Right ventricle myocardium superior (tissue), 1 donor: ENCODE measurements around the gene DAB2. TPM values are rescaled to one million over a fixed set of nuclear protein-coding genes. Genes with fewer than 3 reads are reported as not detected.
A peak's percentile ranks its signal among the peaks of the same experiment; 100 is the strongest.
"Not testable (repeated sequence)": the region's sequence is repeated elsewhere in the genome, so short reads cannot be mapped to it uniquely, and the experiment has no call there.

Experiments
- ATAC-seq: fragments of 200-7000 bp; cut with Tn5 transposase; one replicate; pipeline ENCODE4 v1.9.1; 2020; ENCODE audit warnings: mild to moderate bottlenecking; ENCODE audit not compliant: poor library complexity
- DNase-seq: peaks from one replicate; pipeline ENCODE4 v3.0.0-alpha.2; 2020
- intact Hi-C: fragments of 100-400 bp; cut with DNase I; formaldehyde crosslinking; loops from one replicate; pipeline ENCODE4 v1.11.2; 2022
- total RNA-seq: library from RNA; stranded (reverse); fragmentation: NEBNext Ultra II Directional; extraction: Animal tissue kit (Norgen Biotek cat#: 25700); gene quantifications from one replicate; pipeline ENCODE4 v1.2.1, GENCODE V29; 2021
- donor health status: DM: no; HTN: yes; CAD: no; lungs with severe emphysema.

DAB2 gene
- total RNA-seq, 1 donor from 2014 or later: 29.9 TPM

DNA sequence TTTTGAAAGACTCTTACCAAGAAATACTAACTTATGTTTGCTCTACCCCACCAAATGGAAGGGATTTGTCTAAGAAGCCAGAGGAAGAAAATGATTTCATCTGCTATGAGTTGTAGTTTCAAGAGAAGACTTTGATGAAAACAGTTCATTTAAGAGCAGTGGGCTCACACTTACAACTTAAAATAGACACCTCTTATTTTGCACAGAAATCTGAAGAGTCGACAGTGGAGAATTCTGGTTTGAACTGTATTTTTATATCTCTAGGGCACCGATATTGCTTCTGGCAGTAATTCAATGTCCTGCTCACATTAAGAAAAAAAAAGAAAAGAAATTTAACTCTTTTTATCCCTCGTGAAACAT is 1.9 kb upstream of the DAB2 start:
- intact Hi-C loops: loop anchor here (10.0 kb wide), 1 partner anchor 118 kb away; no protein-coding TSS in a partner anchor

DNA sequence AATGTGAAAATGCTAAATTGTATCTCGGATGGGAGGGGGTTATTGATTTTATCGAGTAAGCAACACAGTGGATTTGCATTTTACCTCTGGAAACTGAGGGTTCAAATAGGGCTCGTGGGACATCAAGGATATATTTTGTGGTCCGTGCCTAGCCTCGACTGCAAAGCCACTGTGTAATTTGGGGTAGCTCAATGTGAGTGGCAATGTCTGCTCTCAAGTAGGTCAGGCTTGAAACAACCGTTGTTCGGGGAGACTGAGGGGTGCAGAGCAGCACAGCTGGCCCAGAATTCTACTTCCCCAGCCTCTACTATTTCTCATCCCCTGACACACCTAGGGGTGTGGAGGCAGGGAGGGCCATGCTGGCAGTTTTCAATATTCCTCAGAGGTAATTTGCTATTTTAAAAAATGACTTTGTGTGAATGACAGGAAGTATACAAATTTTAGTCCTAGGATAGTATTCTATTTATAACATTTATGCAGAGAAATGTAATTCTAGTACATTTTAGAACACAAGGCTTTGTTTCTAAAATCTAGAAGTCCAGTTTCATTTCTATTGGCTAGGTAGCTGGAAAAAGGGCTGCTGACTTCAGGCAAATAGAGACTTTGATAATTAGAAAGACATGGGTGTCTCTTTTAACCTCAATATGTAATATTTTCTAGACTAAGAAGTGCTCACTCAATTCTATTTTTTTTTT is 1.4 kb upstream of the DAB2 start:
- intact Hi-C loops: loop anchor here (10.0 kb wide), 1 partner anchor 119 kb away; no protein-coding TSS in a partner anchor
- ATAC-seq (no peak), DNase-seq (no peak)

More for the DNA sequence above, 1.9 kb upstream of the DAB2 start:
- no peak for ATAC-seq
- no peak for DNase-seq

DNA sequence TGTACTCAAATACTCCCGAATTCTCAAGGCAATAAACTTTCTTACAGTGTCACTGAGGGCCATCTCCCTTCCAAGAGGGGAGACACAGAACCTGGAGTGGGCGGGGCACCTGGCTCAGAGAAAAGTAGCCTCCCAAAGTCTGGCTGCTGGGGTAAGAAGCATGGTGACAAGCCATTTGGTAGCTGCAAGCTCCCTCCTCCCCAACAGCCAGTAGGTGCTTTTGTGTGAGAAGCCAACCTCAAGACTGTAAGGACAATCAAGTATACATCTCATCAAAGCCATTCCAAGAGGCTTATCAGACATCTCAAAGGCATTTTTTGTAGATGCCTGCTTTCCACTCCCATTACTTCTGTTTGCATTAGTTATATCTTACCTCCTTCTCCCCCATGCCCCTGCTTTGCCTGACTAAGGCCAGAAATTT is 1.4 kb downstream of the DAB2 start:
- ATAC-seq: no peak
- intact Hi-C loops: loop anchor here (10.0 kb wide), 1 partner anchor 121 kb away; no protein-coding TSS in a partner anchor
- DNase-seq: no peak

DNA sequence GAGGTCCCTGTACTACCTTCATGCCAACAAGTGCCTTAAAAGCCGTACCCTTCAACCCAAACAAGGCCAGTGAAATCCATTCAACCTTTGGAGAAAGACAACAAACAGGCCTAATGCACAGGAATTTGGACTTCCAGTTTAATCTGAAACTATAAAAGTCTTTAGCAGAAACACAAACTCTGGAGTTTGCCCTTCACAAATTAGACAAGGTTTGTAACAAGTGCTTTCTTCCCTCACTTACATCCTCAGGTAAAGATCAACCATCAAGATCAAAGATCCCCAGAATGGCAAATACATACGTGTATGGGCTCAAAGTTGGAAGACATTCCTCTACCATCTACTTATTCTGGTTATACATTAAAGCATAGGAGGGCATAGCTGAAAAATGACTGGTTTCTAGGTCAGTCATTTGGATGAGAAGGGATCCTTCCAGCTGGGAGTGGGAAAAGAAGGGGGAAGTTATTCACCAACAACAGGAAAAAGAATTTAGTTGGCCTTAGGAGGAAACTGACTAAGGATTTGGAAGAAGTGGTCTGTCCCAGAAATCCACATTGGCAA is 2.0 kb downstream of the DAB2 start:
- DNase-seq (no peak), ATAC-seq (no peak)
- intact Hi-C loops: loop anchor here (10.0 kb wide), 1 partner anchor 122 kb away; no protein-coding TSS in a partner anchor

DNA sequence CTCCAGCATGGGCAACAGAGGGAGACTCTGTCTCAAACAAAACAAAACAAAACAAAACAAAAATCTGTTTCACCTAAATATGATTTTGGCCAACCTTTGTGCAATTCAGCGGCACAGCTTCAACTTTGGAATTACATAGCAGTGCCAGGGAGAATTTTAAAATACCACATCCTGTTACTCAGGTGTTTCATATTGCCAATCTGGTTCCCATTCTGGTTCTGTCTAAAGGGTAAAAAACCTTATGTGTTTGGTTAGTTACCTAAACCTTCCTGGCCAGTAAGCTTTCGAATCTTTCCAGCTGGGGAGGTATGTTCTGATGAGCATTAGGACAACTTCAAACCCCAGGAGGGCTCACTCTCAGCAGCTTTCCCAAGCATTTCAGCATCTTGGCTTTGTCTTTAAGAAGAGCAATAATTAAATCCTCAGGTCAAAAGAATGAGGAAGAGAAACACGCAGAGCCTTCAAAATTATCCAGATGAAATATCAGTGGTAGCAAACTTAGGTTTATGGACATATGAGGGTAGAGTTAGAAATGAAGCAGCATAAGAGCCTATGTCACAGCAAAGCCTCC is 2.7 kb downstream of the DAB2 start:
- DNase-seq (no peak), ATAC-seq (no peak)
- intact Hi-C loops: loop anchor here (10.0 kb wide), 1 partner anchor 123 kb away; no protein-coding TSS in a partner anchor

DNA sequence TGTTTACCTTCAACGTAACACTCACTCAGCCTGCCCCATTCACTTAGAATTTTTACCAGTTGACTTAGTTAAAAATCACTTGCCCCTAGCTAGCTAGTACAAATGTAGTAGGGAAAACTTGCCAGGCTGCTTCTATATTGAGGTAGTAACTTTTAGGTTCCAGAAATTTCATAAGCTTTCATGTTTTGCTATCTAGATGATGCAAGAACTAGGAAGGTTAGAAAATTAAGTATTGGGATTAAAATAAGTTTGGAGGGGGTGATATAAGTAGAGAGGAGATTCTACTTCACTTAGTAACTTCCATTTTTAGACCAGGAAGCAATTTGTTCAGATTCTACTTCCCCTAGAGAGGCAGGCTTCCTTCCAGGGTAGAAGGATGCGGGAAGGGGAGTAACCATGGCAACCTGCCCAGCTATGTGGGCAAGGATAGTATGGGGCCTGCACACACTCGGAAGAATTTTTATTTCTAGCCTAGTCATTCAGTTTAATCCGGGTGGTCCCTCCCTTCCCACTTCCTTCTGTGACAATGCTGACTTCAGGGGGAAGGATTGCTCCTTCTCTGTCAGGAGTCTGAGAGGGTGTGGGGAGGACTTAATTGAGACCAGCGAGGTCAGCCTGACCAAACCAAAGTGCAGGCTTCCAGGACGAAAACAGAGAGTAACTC is 4.2 kb downstream of the DAB2 start:
- DNase-seq: peak; percentile 79
- peak; percentile 55 for ATAC-seq
- intact Hi-C loops: loop anchor here (10.0 kb wide), 1 partner anchor 124 kb away; no protein-coding TSS in a partner anchor

DNA sequence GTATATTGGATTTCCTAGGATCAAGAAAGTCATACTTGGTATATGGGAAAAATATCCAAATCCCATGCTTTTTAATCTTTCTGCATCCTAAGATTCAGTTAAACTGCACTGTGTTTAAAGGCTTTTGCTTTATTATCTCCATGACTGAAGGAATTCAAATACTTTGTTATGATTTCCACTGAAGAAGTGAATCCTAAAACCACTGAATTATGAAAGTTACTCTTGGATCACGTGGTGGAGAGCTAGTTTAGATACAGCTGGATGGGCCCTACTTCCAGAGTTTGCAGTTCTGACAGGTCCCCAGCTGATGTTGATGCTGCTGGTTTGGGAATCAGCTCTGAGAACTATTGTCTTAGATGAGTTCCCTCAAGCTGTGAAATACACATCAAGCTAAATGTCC is 5.0 kb downstream of the DAB2 start:
- intact Hi-C loops: loop anchor here (10.0 kb wide), 1 partner anchor 125 kb away; no protein-coding TSS in a partner anchor
- no peak for ATAC-seq
- no peak for DNase-seq

DNA sequence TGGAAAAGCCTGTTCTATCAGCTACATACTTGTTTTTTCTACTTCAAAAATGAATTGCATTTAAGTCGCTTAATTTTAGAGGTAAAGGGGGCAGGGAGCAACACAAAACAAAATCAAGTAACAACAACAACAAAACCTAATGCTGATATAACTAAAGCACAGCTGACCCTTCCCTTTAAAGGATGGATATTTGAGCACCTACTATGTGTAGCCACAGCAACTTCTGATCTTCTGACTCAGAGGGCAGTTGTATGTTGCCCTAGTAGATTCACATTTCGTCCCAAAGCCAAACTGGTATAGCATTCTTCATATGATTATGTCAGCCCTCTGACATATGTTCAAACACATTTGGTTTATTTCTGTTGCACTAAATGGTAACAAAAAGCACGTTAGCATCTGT is 6.8 kb downstream of the DAB2 start:
- intact Hi-C loops: no loop called here
- ATAC-seq (no peak), DNase-seq (no peak)

DNA sequence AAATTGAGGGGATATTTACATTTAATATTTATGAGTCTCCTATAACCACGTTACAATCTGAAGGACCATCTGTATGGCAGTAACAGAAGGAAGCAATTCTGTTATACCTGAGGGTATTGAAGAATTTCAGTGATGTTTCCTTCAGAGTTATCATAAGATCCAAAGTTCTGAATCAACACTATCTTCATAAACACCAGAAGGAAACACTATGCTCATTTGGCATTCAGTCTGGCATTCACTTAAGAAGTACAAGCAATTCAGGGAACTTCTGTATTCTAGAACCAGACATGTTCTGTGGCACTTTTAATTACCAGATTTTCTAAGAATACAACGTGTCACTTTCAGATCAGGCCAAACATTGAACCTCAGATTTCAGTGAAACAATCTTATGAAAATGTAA is 9.6 kb downstream of the DAB2 start:
- intact Hi-C loops: no loop called here
- ATAC-seq (no peak), DNase-seq (no peak)

DNA sequence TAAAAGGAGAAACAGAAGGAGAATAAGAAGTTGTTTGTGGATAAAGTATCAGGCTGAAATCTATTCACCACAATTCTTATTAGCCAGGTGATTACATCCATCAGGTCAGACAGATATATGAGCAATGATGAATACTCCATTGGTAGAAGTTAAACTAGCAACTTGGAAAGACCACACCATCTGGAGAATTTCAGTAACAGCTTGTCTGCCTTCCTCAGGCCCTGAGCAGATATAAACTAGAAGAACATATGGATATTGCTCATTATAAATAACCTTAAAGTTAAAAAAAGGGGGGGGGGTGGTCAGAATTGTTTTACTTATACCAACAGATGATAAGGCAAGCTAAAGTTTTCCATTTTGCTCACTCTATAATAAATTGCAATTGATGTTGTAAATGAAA is 10.4 kb downstream of the DAB2 start:
- DNase-seq (no peak), ATAC-seq (no peak)
- intact Hi-C loops: no loop called here

DNA sequence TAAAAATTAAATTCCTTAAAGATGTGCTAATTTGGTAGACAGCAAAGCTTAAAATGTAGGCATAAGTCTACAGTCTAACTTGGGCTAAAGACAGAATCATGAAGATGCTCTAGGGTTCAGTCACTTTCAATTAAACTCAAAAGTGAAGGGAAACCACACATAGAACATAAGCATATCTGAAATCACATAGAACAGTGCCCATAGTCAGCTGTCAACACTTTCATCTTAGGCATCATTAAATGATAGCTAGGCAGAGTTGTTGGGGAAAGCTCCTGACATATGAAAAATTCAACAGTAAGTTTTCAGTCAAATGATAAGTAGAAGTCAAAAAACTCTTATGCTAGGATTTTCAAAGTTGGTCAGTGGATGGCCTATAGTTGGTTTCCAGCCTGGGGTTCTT is 11.0 kb downstream of the DAB2 start:
- no peak for DNase-seq
- intact Hi-C loops: no loop called here
- no peak for ATAC-seq

DNA sequence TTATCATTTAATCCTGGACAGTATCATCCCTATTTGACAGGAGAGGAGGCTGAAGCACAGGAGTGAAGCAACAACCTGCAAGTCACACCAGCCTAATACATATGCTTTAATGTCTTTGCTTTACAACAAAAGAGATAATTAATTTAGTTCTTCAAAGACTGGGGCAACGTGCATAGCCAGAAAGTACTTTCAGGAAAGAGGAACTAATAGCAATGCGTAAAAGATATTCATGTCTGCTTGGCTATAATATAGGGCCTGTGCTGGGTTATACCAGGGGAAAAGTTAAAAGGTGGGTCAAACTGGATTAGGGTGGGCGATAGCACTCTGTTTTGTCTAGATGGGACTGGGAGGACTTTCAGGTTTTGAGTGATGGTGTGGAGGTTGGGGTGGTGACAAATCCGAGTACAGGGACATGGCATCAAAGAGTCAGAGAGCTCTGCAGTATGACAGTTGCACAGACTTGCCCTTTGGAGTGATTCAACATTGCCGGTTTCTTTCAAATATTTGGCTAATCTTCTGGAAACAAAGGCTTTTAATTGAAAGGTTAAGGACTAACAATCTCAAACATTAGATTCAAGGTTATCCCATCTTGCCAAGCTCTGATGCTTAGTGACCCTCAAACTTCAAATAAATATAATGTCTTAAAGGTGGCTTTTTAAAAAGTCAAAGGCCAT is 11.9 kb downstream of the DAB2 start:
- DNase-seq (no peak), ATAC-seq (no peak)
- intact Hi-C loops: no loop called here

DNA sequence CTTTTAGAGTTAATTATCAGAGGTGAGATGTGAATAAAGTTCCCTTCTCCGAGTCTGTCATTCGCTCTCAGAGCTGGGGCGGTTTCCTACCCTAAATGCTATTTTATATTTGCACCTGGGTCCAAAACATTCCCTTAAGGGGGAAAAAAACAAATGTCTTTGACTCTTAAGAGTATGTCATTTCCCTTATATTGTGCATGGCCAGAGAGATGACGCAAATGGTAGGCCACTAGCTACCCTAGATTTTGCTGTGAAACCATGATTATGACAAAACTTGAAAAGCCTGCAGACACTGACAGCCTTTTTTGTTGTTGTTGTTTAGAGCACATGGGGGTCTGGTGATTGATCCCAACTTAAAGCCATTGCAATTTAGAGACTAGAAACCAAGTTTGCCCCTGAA is 12.8 kb downstream of the DAB2 start:
- intact Hi-C loops: no loop called here
- ATAC-seq (no peak), DNase-seq (no peak)

DNA sequence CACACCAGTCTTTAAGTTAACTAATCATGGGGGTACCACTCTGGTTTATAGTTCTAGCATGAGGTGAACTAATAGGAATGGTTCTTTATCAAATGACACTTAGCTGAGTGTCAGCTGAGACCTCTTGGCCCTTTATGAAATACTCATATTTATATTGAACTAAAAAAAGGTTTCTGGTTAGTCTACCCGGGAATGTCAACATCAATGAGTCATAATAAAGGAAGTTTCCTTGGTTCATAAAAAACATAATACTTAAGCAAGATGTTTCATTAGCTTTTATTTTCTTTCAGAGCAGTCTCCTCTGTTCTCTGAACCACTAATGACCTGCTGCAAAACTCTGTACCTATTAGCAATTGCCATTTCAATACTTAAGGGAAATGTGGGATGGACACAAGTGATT is 13.7 kb downstream of the DAB2 start:
- intact Hi-C loops: no loop called here
- ATAC-seq: peak; percentile 53
- DNase-seq: no peak

DNA sequence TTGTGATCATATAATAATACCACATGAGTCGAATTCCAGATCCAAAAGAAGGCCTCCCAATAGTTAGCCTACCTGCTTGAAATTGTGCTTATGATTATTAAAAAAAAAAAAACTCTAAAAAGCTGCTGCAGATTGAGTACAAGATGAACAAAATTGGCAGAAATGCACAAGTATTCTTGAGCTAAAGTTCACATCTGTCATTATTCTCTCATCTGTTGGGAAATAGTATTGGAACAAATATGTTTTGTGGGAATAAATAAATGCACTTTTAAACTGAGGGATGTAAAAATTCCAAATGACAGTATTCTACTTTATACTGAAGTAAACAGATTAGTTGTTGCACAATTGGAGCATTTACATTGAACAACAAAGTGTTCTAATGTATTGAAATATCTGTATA is 15.7 kb downstream of the DAB2 start:
- intact Hi-C loops: no loop called here
- DNase-seq (no peak), ATAC-seq (no peak)

DNA sequence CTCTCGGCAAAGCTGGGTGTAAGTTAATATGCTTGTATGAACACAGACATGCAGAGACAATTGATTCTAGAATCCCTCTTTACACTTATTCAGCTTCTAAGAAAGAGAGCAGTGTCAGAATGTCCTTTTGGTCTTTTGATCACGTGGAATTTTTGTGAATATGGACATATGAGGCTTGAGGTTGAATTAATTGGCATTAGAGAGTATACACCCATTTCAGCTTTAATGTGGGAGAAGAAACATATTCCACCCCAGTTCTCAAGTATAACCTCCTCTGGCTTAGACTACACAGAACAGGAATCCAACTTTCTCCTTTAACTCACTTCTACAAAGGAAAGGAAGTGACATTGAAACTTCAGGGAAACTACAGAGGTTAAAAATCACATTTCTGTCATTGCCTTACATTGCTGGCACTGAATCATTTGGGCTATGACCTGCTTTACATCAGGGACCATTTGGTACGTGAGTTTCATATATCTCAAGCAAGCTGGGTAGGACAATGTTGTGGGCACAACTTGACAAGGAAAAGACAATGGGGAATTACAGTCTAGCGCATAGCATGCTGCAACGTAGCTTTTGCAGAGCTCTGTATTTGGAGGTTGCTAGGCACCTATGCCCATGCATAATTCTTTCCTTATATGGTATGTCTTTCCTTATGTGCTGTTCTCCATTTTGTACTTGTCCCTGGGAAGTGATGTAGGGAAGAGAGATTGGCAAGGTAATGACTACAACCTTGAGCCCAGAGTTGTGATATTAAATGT is 19.5 kb downstream of the DAB2 start:
- ATAC-seq (no peak), DNase-seq (no peak)
- intact Hi-C loops: no loop called here

DNA sequence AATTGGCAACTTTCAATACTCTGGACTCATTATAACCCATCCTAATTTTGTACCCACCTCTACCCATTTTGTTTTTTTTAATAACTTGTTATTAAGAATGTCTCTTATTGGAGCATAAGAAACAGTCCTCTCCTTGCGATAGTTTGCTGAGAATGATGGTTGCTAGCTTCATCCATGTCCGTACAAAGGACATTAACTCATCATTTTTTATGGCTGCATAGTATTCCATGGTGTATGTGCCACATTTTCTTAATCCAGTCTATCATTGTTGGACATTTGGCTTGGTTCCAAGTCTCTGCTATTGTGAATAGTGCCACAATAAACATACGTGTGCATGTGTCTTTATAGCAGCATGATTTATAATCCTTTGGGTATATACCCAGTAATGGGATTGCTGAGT is 21.0 kb downstream of the DAB2 start:
- ATAC-seq, DNase-seq, intact Hi-C loops: not testable (repeated sequence)

DNA sequence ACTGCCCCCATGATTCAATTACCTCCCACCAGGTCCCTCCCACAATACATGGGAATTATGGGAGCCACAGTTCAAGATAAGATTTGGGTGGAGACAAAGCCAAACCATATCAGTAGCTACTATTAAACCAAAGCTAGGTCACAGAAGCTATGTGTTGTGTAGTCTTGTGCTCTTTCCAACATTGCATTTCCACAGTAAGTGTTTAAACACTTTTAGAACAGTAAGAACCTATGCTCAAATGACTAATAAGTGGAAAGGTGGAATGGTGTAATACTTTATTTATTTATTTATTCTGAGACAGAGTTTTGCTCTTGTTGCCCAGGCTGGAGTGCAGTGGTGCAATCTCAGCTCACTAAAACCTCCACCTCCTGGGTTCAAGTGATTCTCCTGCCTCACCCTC is 22.6 kb downstream of the DAB2 start:
- ATAC-seq, DNase-seq, intact Hi-C loops: not testable (repeated sequence)
